NCI-H1694 treated with DMSO at 0.1 percent for 48 hours (cell line): ENCODE data around the gene NOS1AP.

Experiments
- DNase-seq: peaks from one replicate; lab custom pipeline; 2025; lab: John Stamatoyannopoulos, UW

Gene NOS1AP

DNA sequence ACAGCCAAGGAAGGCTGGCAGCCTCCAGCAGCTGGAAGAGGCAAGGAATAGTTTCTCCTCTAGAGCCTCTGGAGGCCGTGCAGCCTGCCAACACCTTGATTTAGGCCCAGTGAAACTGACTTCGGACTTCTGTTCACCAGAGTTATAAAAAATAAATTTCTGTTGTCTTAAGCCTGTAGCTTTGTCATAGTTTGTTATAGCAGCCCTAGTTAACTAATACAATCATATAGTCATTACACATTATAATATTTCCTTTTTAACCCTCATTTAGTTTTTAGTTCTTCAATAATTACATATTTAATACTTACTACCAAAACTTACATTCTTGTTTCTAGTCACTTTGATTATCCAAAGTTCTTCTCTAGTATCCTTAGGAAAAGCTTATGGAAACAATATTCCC, 20.3 kb downstream of the NOS1AP start:
- DNase-seq = no peak

GRCh38 chr1:162090378-162090777, 20.9 kb downstream of the NOS1AP start:
- no peak for DNase-seq

DNA sequence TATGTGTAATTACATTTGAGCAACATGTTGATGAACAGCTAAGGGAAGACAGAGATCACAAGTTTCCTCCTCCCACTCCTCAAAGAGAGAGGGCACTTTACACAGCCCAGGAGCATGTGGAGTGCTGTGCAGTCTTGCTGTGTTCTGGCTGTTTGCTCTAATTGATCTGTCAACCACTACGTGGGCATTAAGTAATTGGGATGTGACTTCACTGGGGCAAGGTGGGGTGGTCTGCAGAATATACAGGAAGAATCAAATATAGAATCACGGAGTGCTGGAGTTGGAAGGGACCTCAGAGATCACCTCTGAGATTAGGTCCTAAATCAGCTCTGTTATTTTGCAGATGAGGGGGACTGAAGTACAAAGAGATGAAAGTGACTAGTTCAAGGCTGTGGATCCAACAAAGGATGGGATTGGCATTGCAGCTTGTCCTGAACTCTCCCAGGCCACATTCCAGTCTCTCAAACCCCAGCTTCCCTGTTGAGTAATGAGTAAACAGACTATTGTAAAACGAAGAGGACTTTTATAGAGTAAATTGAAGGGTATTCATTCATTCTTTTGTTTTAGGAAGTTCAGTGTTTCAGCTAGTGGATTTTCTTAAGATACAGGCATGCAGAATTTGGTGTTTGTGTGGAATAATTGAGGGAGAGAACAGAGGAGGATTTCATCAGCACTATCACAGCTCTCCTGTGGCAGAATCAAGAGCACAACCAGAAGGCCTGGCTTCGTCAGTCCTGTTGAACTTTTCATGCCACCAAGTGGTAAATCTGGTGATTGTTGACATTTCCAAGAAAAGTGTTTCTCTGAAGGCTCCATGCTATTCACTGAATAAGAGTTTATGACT, 22.4 kb downstream of the NOS1AP start:
- DNase-seq = no peak

GRCh38 chr1:162093095-162093494, 23.6 kb downstream of the NOS1AP start:
- no peak for DNase-seq

DNA sequence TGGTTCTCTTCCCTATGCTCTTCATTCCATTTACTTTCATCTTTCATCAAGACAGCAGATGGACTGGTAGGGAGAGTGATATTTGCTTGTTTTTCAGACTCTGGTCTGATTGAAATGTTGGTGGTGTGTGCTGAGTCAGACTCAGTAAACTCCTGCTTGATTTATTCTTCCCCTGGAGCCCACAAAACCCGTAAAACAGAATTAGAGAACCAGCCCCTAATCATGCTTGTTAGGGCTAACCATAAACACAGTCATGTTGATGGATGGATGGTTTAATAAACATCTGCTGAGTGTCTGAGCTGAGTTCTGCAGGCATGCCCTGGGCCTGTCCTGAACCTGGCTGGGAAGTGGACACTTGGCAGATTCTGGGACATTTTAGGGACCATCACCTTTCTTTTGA, 24.8 kb downstream of the NOS1AP start:
- peak; percentile 36 for DNase-seq

GRCh38 chr1:162094723-162095122, 25.2 kb downstream of the NOS1AP start:
- DNase-seq = no peak

GRCh38 chr1:162107911-162108310, 38.4 kb downstream of the NOS1AP start:
- DNase-seq = no peak

- DNase-seq = no peak
Measured at GRCh38 chr1:162108426-162108825, 38.9 kb downstream of the NOS1AP start.

- no peak for DNase-seq
Measured at GRCh38 chr1:162110910-162111309, 41.4 kb downstream of the NOS1AP start.

DNA sequence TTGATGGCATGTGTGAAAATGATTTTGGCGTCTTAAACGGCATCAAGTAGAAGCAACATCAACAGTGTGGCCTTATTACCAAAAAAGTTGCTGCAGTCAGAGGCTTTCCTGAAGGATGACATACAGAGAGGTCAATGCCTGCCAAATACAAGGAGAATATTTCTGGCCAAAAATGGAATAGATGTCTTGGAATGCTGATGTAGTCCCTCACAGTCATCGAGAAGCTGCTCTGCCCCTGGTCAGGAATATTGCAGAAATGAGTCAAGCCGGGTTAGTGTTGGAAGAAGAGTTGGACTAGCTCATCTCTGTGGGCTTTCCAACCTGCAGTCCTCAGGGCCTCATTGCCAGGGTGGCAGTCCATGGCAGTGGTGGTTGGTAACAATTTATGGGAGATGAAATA, 42.1 kb downstream of the NOS1AP start:
- no peak for DNase-seq

DNA sequence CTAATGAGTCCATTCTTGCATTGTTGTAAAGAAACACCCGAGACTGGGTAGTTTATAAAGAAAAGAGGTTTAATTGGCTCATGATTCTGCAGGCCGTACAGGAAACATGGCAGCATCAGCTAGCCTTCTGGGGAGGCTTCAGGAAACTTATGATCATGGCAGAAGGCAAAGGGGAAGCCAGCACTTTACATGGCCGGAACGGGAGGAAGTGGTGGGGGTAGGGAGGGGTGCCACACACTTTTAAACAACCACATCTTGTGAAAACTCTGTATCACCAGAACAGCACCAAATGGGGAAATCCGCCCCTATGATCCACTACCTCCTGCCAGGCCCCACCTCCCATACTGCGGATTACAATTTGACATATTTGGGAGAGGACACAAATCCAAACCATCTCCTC, 43.9 kb downstream of the NOS1AP start:
- no peak for DNase-seq

GRCh38 chr1:162117039-162117774, 47.7 kb downstream of the NOS1AP start:
- no peak for DNase-seq

GRCh38 chr1:162118063-162118462, 48.6 kb downstream of the NOS1AP start:
- DNase-seq = no peak

GRCh38 chr1:162128693-162129356, 59.3 kb downstream of the NOS1AP start:
- no peak for DNase-seq

DNA sequence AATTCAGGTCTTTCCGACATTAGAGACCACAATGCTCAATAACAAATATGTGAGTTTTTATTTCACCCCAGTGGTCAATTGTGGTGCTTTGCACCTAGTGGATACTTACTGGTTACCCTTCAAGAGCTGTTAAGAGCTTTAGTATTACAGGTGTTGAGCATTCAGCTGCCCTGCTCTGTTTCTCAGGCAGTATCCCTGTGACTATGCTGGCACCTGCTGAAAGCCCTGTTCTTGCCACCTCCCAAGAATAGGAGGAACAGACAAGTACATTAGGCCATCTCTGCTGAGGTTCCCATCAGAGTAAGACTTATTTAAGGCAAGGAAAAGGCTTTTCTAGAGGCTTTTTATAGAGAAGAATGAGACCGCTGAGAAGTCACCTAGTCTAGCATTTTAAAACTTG, 60.8 kb downstream of the NOS1AP start:
- DNase-seq = no peak

- DNase-seq = no peak
Measured at GRCh38 chr1:162131400-162132321, 62.2 kb downstream of the NOS1AP start.

GRCh38 chr1:162133566-162133965, 64.1 kb downstream of the NOS1AP start:
- DNase-seq = no peak

DNA sequence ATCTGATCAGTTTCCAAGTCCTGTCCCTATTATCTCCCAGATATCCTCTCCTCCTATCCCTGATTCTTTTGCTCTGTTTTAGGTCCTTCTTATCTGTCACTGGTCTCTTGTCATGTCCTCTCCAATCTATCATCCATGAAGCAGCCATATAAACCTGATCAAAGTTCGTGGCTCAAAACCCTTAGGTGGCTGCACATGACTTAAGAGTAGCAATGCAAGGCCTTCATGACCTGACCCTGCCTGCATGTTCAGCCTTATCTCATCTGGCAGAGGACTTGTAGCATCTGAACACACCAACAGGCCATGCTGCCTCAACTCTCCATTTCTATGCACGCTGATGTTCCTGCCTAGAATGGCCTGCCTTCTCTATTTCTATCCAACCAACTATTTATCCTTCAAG, 65.2 kb downstream of the NOS1AP start:
- DNase-seq = no peak

DNA sequence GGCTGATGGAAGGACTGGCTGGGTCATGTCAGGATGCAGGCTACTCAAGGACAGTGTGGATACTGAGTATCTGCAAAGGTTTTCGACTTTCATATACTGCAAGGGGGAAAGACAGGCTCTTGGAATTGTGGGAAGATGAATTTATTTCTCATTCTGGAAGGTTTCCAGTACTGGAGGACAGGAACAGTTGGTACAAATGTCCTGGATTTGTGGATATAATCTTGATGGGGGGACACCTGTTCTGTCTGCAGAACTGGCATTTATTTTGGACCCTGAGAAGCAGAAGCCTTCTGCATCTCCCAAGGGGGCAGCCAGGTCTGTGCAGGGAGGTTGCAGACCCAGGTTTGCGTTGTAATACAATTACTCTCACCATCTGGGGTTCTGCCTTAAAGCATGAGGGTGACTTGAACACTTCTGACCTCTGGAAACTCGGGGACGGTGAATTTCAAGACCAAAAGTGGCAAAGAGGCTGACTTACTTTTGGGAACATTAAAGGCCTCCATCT, 65.8 kb downstream of the NOS1AP start:
- no peak for DNase-seq

DNA sequence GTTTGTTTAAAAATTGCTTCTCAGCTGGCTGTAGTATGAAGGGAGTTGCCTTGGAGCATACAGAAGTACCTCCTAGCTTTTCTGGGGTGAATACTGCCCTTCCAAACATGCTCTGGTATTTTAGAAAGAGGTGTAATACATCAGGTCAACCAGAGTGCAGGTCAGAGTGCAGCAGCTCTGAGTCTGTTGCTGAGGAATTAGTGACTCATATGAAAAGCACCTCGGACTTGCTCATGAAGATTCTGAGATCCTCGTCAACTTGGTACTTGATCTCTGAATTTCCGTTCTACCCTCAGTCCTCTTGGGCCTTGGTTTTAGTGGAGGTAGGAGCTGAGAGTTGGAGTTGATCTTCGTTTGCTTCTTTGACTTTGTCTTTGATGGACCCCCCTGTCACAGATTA, 67.3 kb downstream of the NOS1AP start:
- DNase-seq = no peak

GRCh38 chr1:162137179-162137960, 67.9 kb downstream of the NOS1AP start:
- DNase-seq = no peak
